ENCODE results near the gene C1QL3.

DNA sequence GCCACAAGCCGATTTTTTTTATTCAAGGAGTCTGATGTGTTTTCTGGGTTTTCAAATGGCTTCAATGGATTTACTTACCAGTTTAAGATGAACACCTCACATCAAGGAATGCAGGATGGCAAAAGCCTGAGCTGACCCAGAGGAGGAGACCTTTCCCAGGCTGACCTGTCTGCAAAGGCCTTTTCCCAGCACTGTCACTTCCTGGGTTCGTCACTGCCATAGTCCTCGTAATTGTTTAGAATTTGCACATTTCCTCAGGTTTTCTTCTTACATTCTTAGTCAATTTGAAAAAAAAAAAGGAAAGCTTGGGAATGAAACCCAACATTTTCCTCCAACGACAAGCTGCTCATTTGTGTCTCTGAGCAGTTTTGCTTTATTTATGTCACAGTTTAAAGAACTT lies 42.9 kb downstream of the C1QL3 start:
- TF ChIP-seq, protein P1, sequence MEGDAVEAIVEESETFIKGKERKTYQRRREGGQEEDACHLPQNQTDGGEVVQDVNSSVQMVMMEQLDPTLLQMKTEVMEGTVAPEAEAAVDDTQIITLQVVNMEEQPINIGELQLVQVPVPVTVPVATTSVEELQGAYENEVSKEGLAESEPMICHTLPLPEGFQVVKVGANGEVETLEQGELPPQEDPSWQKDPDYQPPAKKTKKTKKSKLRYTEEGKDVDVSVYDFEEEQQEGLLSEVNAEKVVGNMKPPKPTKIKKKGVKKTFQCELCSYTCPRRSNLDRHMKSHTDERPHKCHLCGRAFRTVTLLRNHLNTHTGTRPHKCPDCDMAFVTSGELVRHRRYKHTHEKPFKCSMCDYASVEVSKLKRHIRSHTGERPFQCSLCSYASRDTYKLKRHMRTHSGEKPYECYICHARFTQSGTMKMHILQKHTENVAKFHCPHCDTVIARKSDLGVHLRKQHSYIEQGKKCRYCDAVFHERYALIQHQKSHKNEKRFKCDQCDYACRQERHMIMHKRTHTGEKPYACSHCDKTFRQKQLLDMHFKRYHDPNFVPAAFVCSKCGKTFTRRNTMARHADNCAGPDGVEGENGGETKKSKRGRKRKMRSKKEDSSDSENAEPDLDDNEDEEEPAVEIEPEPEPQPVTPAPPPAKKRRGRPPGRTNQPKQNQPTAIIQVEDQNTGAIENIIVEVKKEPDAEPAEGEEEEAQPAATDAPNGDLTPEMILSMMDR (IDR thresholded peaks at IDR 0.05; ENCODE audit: low read length): no peak
- no peak for TF ChIP-seq EZH2 (optimal IDR thresholded peaks at IDR 0.05; ENCODE audit: low read depth, low read length)
- TF ChIP-seq EZH2phosphoT487 (IDR thresholded peaks at IDR 0.05; ENCODE audit: low read length): no peak
